Dermis microvascular lymphatic vessel endothelial cell (primary cell): Measurements from ENCODE around the gene SDC1. TPM values are rescaled to one million over a fixed set of nuclear protein-coding genes. Genes with fewer than 3 reads are reported as not detected.

Experiments used
- DNase-seq, 2 donors: peaks; one replicate each; pipeline versions ENCODE4 v3.0.0 to v3.0.0-alpha.2; 2010; ENCODE audit warnings: low read depth in 2 of 2
- total RNA-seq: library from RNA; depleted of rRNA; stranded (reverse); fragments of >200 nt; gene quantifications from 2 replicates; pipeline ENCODE4 v1.2.1, GENCODE V29; 2014

SDC1 gene
- total RNA-seq, 1 donor from 2014 or later = 2.6 TPM

DNA sequence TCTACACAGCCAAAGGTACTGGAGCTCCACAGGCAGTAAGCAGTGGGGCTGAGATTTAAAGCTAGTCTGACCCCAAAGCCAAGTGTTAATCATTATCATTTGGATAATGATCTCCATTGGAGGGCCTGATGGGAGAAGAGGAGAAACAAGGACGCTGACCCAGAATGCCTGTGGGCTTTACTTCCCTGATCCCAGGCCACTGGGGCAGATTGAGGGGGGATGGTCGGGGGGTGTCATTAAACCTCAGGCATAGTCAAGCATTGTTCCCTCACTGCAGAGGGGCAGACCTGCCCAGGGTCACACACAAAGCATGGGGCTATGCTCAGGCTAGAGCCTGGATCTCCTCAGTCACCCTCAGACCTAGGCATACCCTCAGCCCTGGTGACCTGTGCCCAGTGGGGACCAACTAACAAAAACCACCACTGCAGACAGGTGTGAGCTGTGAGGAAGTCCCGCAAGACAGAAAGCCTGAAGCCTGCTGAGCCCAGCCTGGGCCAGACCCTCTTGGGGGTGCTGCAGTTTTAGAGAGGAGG lies 53.4 kb downstream of the SDC1 start:
- DNase-seq = no peak

DNA sequence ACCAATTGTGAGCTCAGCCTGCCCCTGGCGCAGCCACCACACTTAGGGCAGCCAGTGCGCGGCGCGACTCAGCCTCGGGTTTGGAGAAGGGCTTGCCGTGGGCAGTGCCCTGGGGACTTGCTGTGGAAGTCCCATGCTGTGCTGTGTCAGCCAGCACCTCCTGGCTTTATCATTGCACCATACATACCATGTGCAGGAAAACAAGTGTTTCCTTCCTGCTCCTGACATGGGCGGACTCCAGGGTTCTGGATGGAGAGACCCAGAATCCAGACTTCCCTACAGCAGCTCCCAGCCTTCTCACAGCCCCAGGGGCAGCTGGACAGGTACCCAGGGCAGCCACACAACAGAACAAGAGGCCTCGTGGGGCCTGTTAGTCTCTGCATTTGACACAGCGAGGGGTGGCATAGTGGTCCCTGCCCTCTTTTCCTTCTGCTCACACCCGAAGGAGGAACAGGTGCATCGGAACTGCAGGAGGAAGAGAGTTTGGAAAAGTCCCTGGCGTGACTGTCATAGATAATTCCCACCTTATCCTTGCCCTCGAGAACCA lies 54.2 kb downstream of the SDC1 start:
- DNase-seq = no peak

- peak in 1 of 2 donors; percentile 39 for DNase-seq
Observed at GRCh38 chr2:20169796-20170703, 54.9 kb downstream of the SDC1 start.

- DNase-seq = no peak
Observed at GRCh38 chr2:20168727-20169696, 55.9 kb downstream of the SDC1 start.

DNA sequence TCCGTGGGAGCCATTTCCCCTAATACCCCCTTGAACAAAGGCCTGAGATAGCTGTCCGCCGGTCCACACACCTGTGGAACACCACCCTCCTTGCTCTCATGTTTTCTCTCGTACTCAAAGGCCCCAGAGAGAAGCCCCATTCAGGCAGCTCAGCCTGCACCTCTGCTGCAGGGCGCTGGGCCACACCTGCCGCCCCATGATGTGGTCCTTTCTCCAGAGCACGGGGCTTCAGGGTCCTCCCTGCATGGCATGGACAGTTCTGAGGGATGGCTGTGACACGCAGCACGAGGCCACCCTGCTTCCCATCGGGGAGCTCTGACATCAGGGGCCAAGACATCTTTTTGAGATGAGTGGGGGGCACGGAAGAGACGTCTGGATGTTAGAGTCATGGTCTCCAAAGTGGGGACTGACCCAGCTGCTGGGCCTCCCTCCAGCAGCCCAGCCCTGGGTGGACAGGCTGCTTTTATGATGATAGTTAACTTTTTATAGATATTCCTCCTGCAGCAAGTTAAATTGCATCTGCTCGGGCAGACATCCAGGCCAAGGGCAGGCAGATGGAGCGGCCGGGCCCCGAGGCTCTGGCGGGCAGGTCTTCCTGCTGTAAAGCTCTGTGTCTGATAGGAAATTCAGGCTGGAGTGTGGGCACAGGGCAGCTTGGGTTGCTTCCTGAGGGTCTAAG lies 56.7 kb downstream of the SDC1 start:
- no peak for DNase-seq

- DNase-seq = no peak
Observed at GRCh38 chr2:20167356-20167755, 57.6 kb downstream of the SDC1 start.

GRCh38 chr2:20165677-20166509 lies 59.0 kb downstream of the SDC1 start:
- no peak for DNase-seq

- no peak for DNase-seq
Observed at GRCh38 chr2:20164734-20165478, 60.0 kb downstream of the SDC1 start.

GRCh38 chr2:20164061-20164733 lies 60.7 kb downstream of the SDC1 start:
- no peak for DNase-seq

GRCh38 chr2:20159411-20160070 lies 65.4 kb downstream of the SDC1 start:
- no peak for DNase-seq

DNA sequence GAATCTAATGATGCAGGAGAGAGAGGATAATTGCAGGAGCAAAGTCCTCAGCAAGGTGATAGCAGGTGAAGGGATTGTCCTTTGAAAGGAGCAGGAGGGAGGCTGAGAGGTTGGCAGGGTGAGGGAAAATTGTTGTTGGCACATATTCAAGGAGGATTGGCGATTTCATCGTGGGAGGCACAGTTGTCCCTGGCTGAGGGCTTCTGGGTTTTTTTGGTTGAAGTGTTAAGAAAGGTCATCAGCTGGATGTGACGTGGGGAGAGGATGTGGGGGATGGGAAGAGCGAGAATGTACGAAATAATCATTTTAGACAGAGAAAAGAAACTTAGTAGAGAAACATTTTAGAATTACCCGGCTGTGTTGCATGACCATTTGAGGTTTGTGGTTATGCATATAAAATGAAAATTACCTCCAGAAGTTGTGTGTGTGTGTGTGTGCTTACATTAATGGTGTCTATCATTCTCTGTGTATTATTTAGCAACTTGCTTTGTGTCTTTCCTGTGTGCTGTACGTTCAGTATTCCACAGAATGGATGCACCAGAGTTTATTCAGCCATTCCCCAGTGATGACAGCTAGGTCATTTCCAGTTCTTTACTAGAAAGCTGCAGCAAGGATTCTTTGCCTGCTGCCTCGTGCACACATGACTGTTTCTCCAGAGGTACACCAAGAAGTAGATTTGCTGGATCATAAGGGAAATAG lies 67.6 kb downstream of the SDC1 start:
- DNase-seq = no peak

DNA sequence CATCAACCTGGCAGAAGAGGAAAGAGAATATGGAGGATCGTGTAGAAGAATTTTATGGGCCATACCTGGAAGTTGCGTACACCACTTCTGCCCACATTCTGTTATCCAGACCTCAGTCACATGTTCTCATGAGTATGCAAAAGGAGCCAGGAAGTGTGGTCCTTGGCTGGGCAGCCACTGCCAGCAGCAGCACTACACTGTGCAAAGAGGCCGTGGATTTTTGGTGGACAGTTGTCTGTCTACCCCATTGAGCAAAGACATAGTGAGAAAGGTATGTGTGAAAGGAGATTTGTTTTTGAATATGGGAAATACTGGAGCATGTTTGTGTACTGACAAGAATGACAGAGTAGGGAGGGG lies 68.1 kb downstream of the SDC1 start:
- no peak for DNase-seq

- no peak for DNase-seq
Observed at GRCh38 chr2:20156076-20156759, 68.7 kb downstream of the SDC1 start.

DNA sequence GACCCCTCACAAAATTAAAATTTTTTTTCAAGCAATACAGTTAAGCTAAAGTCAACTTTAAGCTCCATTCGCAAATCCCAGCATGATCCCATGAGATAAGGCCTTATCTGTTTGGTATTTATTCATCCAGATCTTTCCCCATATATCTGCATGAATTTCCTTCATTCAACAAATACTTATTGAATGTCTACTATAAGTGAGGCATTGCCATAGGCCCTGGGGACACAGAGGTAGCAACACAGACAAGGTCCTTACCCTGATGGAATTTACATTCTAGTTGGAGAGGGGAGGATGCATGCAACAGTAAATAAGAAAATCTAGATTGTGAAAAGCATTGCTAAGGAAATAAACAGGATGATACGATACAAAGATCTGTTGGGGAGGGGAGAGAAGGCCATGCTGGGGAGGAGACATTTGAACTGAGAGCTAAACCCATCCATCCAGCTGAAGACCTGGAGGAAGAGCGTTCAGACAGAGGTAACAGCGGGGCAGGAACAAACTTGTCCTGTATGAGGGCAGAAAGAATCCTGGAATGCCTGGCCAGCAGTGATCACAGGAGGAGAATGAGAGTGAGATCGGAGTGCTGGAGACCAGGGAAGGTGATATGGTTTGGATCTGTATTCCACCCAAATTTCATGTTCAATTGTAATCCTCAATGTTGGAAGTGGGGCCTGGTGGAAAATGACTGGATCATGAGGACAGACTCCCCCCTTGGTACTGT lies 71.6 kb downstream of the SDC1 start:
- no peak for DNase-seq

GRCh38 chr2:20150806-20151571 lies 73.9 kb downstream of the SDC1 start:
- DNase-seq = no peak
